H1 (cell line): ENCODE results near the gene ZP2. TPM values are rescaled to one million over a fixed set of nuclear protein-coding genes. Genes with fewer than 3 reads are reported as not detected.

Experiments
- BRCA1 ChIP-seq: IDR thresholded peaks from 2 replicates; pipeline ENCODE4 v1.6.1; 2012; ENCODE audit warnings: low read depth, low read length, improper control_type of control experiment
- SAP30 ChIP-seq: fragments of 300-600 bp; sonication (generic); IDR thresholded peaks from 2 replicates; pipeline ENCODE4 v1.7.1; 2012; ENCODE audit warnings: low read length, moderate library complexity, mild to moderate bottlenecking, inconsistent platforms; ENCODE audit not compliant: insufficient read depth, insufficient replicate concordance
- polyA plus RNA-seq, 7 experiments: library from polyadenylated mRNA; depleted of rRNA in 3 of 7; stranded (reverse) in 5 of 7; unstranded in 2 of 7; fragments of >200 nt in 5 of 7; fragments of 200-250 nt in 2 of 7; gene quantifications; 1 replicate in 5 of 7; 2 replicates in 1 of 7; 4 replicates in 1 of 7; pipeline versions ENCODE4 v1.2.1 to v1.2.3, GENCODE V29; 2011 to 2013; ENCODE audit warnings: missing spikeins in 2 of 7, mixed read lengths in 2 of 7
- total RNA-seq: library from RNA; stranded (reverse); fragmentation: NEBNext Ultra II Directional; extraction: Animal tissue kit (Norgen Biotek cat#: 25700); gene quantifications from 2 replicates; pipeline ENCODE4 v1.2.1, GENCODE V29; 2021
- TF ChIP-seq, protein P1 (sequence below): IDR thresholded peaks from 2 replicates; pipeline ENCODE4 v1.6.1; 2011; ENCODE audit warnings: low read length, improper control_type of control experiment

ZP2 gene
- total and polyA plus RNA-seq, 2 of the 8 experiments (the other 6 are each of a cell fraction or from before 2014, with no cell fraction given) = not detected

DNA sequence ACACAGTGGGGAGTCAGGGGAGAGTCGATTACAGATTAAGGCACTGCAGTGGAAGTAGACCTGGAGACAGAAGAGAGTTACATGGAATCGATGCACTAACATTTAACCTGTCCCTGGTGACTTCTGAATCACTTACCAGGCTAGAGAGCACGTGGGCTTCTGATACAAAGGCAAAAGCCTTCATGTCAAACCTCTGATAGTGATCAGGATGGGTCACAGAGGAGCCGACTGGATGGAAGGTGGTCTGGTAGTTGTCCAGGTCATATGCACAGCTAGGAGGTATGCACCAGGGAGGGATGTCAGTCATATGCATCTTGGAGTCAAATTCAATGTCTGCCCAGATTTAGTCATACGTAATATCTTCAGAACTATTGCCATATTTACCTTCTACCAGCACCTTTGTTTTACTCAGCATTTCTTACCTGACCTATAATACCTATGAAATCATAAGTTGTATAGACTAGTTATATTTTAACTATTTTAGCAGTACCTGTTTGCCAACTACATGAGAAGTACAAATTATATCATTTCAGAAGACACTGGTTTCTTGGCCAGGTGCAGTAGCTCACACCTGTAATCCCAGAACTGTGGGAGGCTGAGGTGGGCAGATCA is 11.7 kb downstream of the ZP2 start (continued):
- TF ChIP-seq, protein P1, sequence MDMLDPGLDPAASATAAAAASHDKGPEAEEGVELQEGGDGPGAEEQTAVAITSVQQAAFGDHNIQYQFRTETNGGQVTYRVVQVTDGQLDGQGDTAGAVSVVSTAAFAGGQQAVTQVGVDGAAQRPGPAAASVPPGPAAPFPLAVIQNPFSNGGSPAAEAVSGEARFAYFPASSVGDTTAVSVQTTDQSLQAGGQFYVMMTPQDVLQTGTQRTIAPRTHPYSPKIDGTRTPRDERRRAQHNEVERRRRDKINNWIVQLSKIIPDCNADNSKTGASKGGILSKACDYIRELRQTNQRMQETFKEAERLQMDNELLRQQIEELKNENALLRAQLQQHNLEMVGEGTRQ = no peak
- TF ChIP-seq SAP30 = no peak
- TF ChIP-seq BRCA1 = no peak
